Stimulated activated naive CD8-positive, alpha-beta T cell treated with anti-CD3 and anti-CD28 coated beads, Interleukin-15, amount 100 ng/mL, for 72 hours (primary cell): ENCODE data around the gene HIF1A.
"Not testable (repeated sequence)": the region's sequence is repeated elsewhere in the genome, so short reads cannot be mapped to it uniquely, and the experiment has no call there.

Experiments
- ATAC-seq: fragments of 150-1000 bp; cut with Tn5 transposase; 2 replicates; pipeline ENCODE4 v1.10.0; 2021; ENCODE audit warnings: mild to moderate bottlenecking, moderate library complexity
- DNase-seq, 2 donors: peaks; one replicate each; pipeline ENCODE4 v3.0.0; 2021 to 2022
- H3K27ac Mint-ChIP-seq, 2 donors: one replicate each; pipeline ENCODE4 v1.8.0; 2022; ENCODE audit warnings: mild to moderate bottlenecking in 2 of 2, mixed read lengths in 2 of 2, moderate library complexity in 2 of 2
- H3K27me3 Mint-ChIP-seq: one replicate; pipeline ENCODE4 v1.8.0; 2022; ENCODE audit warnings: mixed read lengths
- H3K4me1 Mint-ChIP-seq: one replicate; pipeline ENCODE4 v1.8.0; 2022; ENCODE audit warnings: mild to moderate bottlenecking, mixed read lengths
- H3K4me3 Mint-ChIP-seq, 2 donors: one replicate each; pipeline ENCODE4 v1.8.0; 2022; ENCODE audit warnings: mild to moderate bottlenecking in 2 of 2, mixed read lengths in 2 of 2, moderate library complexity in 1 of 2
- H3K9me3 Mint-ChIP-seq, 2 donors: one replicate each; pipeline ENCODE4 v1.8.0; 2022; ENCODE audit warnings: mixed read lengths in 2 of 2

Gene HIF1A

GRCh38 chr14:61744238-61744637 is 48.9 kb downstream of the HIF1A start:
- Mint-ChIP-seq H3K27me3 (no peaks in the 10 kb centered on the region), H3K4me1 (peaks cover 21% of the 10 kb centered on the region), H3K27ac (no peak overlapping the region), H3K4me3 (no peak overlapping the region), H3K9me3 (no peaks in the 10 kb centered on the region)
- ATAC-seq (no peak), DNase-seq (no peak)

DNA sequence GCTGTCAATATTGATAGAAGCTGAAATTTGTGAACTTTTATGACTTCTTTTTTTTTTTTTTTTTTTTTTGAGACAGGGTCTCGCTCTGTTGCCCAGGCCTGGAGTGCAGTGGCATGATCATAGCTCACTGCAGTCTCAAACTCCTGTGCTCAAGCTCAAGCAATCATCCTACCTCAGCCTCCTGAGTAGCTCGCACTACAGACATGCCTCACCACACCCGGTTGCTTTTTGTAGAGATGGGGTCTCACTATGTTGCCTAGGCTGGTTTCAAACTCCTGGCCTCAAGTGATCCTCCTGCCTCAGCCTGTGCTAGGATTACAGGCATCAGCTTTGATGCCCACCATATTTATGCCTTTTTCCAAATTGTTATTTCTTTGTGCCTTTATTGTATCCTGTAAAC is 51.0 kb downstream of the HIF1A start:
- H3K4me3 Mint-ChIP-seq, H3K9me3 Mint-ChIP-seq, DNase-seq, H3K27me3 Mint-ChIP-seq, ATAC-seq: not testable (repeated sequence)
- H3K4me1 Mint-ChIP-seq: peaks cover 36% of the 10 kb centered on the region
- H3K27ac Mint-ChIP-seq: peak overlapping the region in 1 of 2 donors; percentile 63

DNA sequence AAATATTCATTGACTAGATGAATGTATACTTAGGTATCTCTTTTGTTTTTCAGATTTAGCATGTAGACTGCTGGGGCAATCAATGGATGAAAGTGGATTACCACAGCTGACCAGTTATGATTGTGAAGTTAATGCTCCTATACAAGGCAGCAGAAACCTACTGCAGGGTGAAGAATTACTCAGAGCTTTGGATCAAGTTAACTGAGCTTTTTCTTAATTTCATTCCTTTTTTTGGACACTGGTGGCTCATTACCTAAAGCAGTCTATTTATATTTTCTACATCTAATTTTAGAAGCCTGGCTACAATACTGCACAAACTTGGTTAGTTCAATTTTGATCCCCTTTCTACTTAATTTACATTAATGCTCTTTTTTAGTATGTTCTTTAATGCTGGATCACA is 51.6 kb downstream of the HIF1A start:
- no peaks in the 10 kb centered on the region for H3K27me3 Mint-ChIP-seq
- peak overlapping the region in 1 of 2 donors; percentile 5 for H3K4me3 Mint-ChIP-seq
- H3K27ac Mint-ChIP-seq: no peak overlapping the region
- no peak for ATAC-seq
- no peak for DNase-seq
- no peaks in the 10 kb centered on the region for H3K9me3 Mint-ChIP-seq
- H3K4me1 Mint-ChIP-seq: peaks cover 41% of the 10 kb centered on the region

- Mint-ChIP-seq H3K27ac (no peak overlapping the region), H3K4me1 (peaks cover 44% of the 10 kb centered on the region), H3K27me3 (no peaks in the 10 kb centered on the region), H3K4me3 (peak overlapping the region in 1 of 2 donors; percentile 5), H3K9me3 (no peaks in the 10 kb centered on the region)
- DNase-seq (no peak), ATAC-seq (no peak)
These were observed 52.0 kb downstream of the HIF1A start for GRCh38 chr14:61747342-61747741.

- Mint-ChIP-seq H3K4me3 (peak overlapping the region in 1 of 2 donors; percentile 54), H3K9me3 (no peaks in the 10 kb centered on the region), H3K27me3 (no peaks in the 10 kb centered on the region), H3K4me1 (peaks cover 57% of the 10 kb centered on the region), H3K27ac (peak overlapping the region in 1 of 2 donors; percentile 59)
- DNase-seq (no peak), ATAC-seq (no peak)
These were observed 54.0 kb downstream of the HIF1A start for GRCh38 chr14:61749264-61749663.

- no peak for ATAC-seq
- Mint-ChIP-seq H3K9me3 (no peaks in the 10 kb centered on the region), H3K27ac (peak overlapping the region in 1 of 2 donors; percentile 63), H3K4me1 (peaks cover 57% of the 10 kb centered on the region), H3K4me3 (peak overlapping the region; percentile 88 to 91), H3K27me3 (no peaks in the 10 kb centered on the region)
- no peak for DNase-seq
These were observed 54.6 kb downstream of the HIF1A start for GRCh38 chr14:61749867-61750266.

GRCh38 chr14:61750708-61751474 is 55.6 kb downstream of the HIF1A start:
- DNase-seq (peak; percentile 74 to 81), ATAC-seq (peak; percentile 94)
- H3K27ac Mint-ChIP-seq: peak overlapping the region; percentile 80 to 92
- H3K27me3 Mint-ChIP-seq: no peaks in the 10 kb centered on the region
- H3K9me3 Mint-ChIP-seq: no peaks in the 10 kb centered on the region
- peak overlapping the region; percentile 88 to 91 for H3K4me3 Mint-ChIP-seq
- H3K4me1 Mint-ChIP-seq: peaks cover 53% of the 10 kb centered on the region

DNA sequence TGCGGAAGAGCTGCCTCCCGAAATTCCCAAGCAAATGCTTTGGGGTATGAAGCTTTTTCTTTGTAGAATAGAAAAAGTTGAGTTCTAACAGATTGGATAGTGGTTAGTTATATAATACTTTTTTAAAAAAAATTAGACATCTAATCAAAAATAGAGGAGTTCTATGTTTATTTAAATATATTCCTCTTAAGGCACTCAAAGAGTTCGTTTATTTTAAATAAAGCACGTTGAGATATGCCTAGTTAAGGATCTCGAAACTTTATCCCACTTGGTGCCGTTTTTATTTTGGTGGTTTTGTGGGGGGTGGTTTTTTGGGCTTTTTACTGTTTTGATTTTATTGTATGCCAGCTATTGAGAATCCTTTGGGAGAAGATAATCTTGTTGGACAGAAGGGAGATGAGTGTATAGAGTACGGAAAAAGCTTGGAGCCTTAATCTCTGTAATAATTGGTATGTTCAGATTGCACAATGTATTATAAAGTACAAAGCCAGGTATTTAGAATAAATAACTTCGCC is 56.2 kb downstream of the HIF1A start:
- ATAC-seq (no peak), DNase-seq (no peak)
- peak overlapping the region in 1 of 2 donors; percentile 68 for H3K27ac Mint-ChIP-seq
- H3K9me3 Mint-ChIP-seq: no peaks in the 10 kb centered on the region
- peaks cover 50% of the 10 kb centered on the region for H3K4me1 Mint-ChIP-seq
- no peaks in the 10 kb centered on the region for H3K27me3 Mint-ChIP-seq
- peak overlapping the region; percentile 64 to 91 for H3K4me3 Mint-ChIP-seq

DNA sequence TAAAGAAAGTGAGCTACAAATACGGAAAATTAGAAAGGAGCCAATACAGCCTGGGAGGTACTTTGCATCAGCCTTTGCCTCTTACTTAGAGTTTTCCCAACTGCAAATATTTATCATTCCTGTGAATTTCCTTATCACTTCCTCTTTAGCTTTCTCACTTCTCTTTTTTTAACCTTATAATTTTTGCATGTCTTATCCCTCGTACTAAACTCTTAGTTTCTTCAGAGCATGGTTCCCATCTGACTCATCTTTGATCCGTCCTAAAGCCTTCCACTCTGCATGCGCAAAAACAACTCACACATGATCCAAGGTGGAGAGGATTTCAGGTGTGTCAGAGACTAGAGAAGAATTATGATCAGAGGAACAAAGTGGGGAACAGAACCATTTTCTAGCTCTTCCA is 57.3 kb downstream of the HIF1A start:
- Mint-ChIP-seq H3K4me1 (peaks cover 42% of the 10 kb centered on the region), H3K9me3 (no peaks in the 10 kb centered on the region), H3K27me3 (no peaks in the 10 kb centered on the region), H3K27ac (no peak overlapping the region), H3K4me3 (no peak overlapping the region)
- ATAC-seq (no peak), DNase-seq (no peak)

DNA sequence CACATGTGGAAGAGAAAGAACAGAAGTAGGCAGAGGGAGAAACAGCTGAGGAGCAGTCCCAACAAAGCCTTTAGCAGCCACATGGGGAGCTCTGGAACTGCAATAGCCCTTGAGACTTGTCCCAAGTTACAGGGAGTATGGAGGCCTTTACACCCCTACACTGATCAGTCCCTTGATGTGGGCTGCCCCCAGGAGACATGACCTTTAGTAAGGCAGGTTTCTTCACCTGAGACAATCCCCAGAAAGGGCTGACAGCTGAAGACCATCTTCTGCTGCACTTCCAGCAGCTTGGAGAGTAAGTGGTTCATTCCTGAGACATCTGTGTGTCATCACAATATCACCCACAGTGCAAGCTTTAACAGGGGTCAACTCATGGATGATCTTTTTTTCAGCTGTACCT is 58.3 kb downstream of the HIF1A start:
- Mint-ChIP-seq H3K4me1 (peaks cover 41% of the 10 kb centered on the region), H3K4me3 (no peak overlapping the region), H3K9me3 (no peaks in the 10 kb centered on the region), H3K27me3 (no peaks in the 10 kb centered on the region), H3K27ac (no peak overlapping the region)
- no peak for DNase-seq
- ATAC-seq: peak; percentile 31

DNA sequence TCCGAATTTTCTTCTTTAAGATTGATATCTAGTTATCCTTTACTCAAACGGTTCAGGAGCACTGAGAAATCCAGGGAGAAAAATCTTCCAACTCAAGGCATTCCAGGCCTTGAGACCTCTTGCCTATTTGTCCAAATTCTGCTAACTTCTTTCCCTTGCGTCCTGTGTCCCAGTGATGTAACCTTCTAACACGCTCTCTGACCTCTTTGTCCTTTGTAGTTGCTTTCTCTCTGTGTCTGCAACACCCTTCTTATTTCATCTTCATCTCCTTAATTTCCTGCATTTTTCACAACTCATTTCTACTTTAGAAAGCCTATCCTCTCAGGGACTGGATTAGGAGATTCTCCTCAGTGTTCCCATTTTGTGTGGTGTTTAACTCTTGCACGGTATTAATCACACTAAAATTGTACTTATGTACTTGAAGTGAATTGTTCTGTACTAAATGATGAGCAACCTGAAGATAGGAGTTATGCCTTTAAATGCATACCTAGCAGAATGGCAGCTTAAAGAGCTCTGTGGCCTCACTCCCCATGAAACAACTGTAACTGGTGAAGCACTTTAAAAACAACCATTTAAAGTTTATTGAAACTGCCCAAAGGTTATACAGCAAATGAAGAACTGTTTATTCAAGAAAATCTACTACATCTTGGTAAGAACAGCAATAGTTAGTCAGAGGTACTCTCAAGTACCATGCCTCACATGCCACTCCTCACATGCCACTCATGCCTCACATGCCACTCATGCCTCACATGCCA is 59.5 kb downstream of the HIF1A start:
- DNase-seq (no peak), ATAC-seq (no peak)
- Mint-ChIP-seq H3K4me3 (no peak overlapping the region), H3K4me1 (peaks cover 33% of the 10 kb centered on the region), H3K9me3 (no peaks in the 10 kb centered on the region), H3K27me3 (no peaks in the 10 kb centered on the region), H3K27ac (no peak overlapping the region)

DNA sequence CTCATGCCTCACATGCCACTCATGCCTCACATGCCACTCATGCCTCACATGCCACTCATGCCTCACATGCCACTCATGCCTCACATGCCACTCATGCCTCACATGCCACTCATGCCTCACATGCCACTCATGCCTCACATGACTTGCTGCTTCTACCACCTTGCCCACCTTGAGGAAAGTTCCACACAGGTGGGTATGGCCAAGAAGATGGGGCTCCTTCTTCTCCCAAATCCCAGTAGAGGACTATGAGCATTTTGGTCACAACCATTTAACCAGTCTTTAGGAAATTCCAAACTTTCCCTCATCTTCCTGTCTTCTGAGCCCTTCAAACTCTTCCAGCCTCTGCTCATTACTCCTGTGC is 60.0 kb downstream of the HIF1A start:
- not testable (repeated sequence) for H3K4me3 Mint-ChIP-seq, H3K9me3 Mint-ChIP-seq, DNase-seq, ATAC-seq, H3K27me3 Mint-ChIP-seq
- Mint-ChIP-seq H3K4me1 (peaks cover 30% of the 10 kb centered on the region), H3K27ac (peak overlapping the region; percentile 5 to 15)

DNA sequence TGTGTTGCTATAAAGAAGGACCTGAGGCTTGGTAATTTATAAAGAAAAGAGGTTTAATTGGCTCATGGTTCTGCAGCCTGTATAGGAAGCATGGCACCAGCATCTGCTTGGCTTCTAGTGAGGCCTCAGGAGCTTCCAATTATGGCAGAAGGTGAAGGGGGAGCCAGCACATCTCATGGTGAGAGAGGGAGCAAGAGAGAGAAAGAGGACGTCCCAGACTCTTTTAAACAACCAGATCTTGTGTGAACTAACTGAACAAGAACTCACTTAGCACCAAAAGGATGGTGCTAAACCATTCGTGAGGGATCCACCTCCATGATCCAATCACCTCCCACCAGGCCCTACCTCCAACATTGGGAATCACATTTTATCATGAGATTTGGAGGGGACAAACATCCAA is 60.8 kb downstream of the HIF1A start:
- Mint-ChIP-seq H3K27ac (peak overlapping the region in 1 of 2 donors; percentile 88), H3K9me3 (no peaks in the 10 kb centered on the region), H3K4me3 (no peak overlapping the region), H3K4me1 (peaks cover 24% of the 10 kb centered on the region), H3K27me3 (no peaks in the 10 kb centered on the region)
- ATAC-seq (no peak), DNase-seq (no peak)

DNA sequence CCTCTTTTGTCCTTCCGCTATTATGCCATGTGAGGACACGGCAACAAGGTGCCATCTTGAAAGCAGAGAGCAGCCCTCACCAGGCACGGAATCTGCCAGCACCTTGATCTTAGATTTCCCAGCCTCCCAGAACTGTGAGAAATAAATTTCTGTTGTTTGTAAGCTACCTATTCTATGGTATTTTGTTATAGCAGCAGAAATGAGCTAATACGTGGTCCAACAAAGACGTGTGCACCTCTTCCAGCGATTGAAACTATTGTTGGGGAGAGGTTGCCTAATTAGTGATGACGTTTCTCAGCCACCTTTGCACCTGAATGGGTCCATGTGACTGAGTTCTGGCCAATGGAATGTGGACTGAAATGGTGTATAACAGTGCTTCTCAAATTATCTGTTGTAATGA is 64.6 kb downstream of the HIF1A start:
- ATAC-seq (no peak), DNase-seq (no peak)
- Mint-ChIP-seq H3K27me3 (no peaks in the 10 kb centered on the region), H3K9me3 (no peaks in the 10 kb centered on the region), H3K27ac (no peak overlapping the region), H3K4me3 (no peak overlapping the region), H3K4me1 (peaks cover 34% of the 10 kb centered on the region)

DNA sequence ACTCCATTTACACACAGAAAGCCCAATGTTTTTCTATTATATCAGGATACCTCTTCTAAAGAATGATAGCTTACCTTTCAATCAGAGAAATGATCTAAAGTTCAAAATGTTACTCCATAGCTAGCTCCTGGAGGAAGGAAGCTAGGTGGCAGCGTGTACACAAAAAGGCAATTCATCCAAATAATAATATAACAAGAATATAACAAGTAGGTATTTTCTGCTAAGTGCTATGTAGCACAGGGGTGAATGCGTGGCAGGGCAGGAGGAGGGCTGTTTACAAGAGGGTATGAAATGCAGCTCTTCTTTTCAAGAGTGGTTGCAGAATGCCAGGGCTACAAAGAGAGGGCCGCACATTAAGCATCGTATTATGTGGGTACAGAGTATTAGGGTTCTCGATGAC is 66.2 kb downstream of the HIF1A start:
- H3K9me3 Mint-ChIP-seq: no peaks in the 10 kb centered on the region
- peaks cover 49% of the 10 kb centered on the region for H3K4me1 Mint-ChIP-seq
- H3K27me3 Mint-ChIP-seq: no peaks in the 10 kb centered on the region
- H3K27ac Mint-ChIP-seq: peak overlapping the region; percentile 95 to 97
- ATAC-seq (peak; percentile 18), DNase-seq (no peak)
- H3K4me3 Mint-ChIP-seq: peak overlapping the region; percentile 98
